IPS-15b (cell line): ENCODE data around the gene NPAS3.

ENCODE experiments used
- H3K27me3 ChIP-seq: one replicate; pipeline ENCODE4 v1.6.1; 2013; ENCODE audit warnings: low read length; ENCODE audit not compliant: control insufficient read depth, insufficient read depth
- H3K36me3 ChIP-seq: one replicate; pipeline ENCODE4 v1.6.1; 2013; ENCODE audit warnings: low read length; ENCODE audit not compliant: control insufficient read depth, insufficient read depth
- H3K4me1 ChIP-seq: one replicate; pipeline ENCODE4 v1.6.1; 2013; ENCODE audit warnings: mild to moderate bottlenecking, low read length; ENCODE audit not compliant: control insufficient read depth, insufficient read depth
- H3K4me3 ChIP-seq: one replicate; pipeline ENCODE4 v1.5.1; 2013; ENCODE audit warnings: low read depth, low read length
- H3K9ac ChIP-seq: one replicate; pipeline ENCODE4 v1.6.1; 2013; ENCODE audit warnings: low read depth, mild to moderate bottlenecking, low read length
- H3K9me3 ChIP-seq: one replicate; pipeline ENCODE4 v1.6.1; 2013; ENCODE audit warnings: mild to moderate bottlenecking, low read length; ENCODE audit not compliant: control insufficient read depth, insufficient read depth

NPAS3 gene

DNA sequence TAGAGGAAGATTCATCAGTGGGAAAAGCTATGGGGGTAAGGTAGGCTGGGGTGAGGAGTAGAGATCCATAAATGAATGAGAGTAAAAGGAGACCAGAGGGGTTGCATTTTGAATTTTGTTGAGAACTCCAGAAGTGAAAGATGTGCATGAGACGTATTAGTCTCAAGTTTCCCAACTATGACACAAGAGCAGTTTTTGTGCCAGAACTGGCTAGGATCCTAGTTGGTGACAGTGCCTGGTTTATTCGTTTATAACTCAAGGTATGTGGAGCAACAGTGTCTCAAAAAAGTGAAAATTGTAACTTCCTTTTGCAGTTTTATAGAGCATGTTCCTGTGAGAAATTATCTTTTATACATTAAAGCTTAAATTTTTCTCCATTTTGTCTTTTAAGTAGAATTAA lies 377.0 kb downstream of the NPAS3 start:
- Histone ChIP-seq H3K4me1 (no peaks in the 10 kb centered on the region), H3K27me3 (no peaks in the 10 kb centered on the region), H3K9ac (no peak overlapping the region), H3K9me3 (no peaks in the 10 kb centered on the region), H3K4me3 (no peak overlapping the region), H3K36me3 (no peaks in the 10 kb centered on the region)

DNA sequence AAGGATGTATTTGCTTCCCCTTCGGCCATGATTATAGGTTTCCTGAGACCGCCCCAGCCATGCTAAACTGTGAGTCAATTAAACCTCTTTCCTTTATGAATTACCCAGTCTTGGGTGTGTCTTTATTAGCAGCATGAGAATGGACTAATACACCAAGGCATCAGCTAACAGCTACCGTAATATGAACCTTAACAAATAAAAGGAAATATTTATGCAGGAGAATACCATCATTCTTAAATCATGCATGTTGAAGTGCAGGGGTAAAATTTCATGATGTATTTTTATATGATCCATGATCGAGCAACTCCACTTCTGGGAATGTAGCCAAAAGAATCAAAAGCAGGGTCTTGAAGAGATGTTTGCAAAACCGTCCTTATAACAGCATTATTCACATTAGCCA lies 379.0 kb downstream of the NPAS3 start:
- Histone ChIP-seq H3K9me3 (no peaks in the 10 kb centered on the region), H3K4me1 (no peaks in the 10 kb centered on the region), H3K4me3 (no peak overlapping the region), H3K27me3 (no peaks in the 10 kb centered on the region), H3K9ac (no peak overlapping the region), H3K36me3 (no peaks in the 10 kb centered on the region)

DNA sequence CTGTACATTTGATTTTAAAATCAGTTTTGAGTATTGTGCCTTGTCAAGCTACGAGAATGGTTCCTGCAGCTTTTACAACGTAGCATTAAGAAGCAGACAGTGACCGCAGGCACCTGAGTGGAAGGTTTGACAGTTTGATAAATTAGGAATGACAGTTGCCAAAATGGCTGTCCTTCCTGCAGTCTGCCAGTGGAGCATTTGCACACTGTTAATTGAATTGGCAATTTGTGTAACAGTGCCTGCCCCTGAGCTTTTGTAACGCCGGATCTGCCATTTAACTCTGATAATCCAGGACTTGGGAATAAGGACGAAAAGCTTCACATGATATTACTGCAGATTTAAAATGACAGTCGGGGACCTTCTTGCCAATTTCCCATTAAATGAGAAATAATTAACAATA lies 385.3 kb downstream of the NPAS3 start:
- Histone ChIP-seq H3K4me1 (no peaks in the 10 kb centered on the region), H3K27me3 (no peaks in the 10 kb centered on the region), H3K9me3 (no peaks in the 10 kb centered on the region), H3K9ac (no peak overlapping the region), H3K4me3 (no peak overlapping the region), H3K36me3 (no peaks in the 10 kb centered on the region)

DNA sequence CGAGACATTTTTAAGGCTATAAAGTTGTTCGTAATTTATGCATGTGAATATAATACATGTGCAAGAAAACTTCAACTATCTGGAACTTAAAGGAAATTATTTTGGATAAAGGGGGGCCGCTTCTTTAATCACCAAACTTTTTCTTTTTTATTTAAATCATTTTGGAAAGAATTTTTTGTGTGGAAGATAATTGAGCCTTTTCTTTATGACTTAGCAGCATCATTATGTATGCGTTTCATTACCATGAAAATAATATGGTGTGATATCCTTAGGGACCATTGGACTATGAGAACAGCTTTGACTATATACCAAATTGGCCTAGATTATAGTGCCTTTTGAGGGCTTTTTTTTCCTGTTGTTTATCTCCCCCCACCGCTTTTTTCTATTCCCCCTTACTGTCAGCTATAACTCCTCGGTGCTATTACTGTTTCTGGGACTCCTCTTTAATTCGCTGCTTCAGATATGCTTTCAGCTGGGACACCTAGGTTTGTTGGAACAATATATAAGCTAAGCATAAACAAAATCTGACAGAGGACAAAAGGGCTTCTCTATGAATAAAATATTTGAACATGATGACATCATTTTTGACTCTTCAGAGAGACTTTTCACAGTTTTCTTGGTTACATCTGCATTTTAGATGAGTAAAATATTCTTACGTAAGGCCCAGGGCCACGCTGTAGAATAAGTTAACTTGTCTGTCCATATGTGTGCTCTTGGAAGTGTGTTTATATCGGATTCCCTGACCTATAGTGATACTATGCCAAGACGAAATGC lies 392.7 kb downstream of the NPAS3 start:
- no peak overlapping the region for H3K4me3 ChIP-seq
- H3K9me3 ChIP-seq, result no peaks in the 10 kb centered on the region
- no peak overlapping the region for H3K9ac ChIP-seq
- H3K36me3 ChIP-seq, result no peaks in the 10 kb centered on the region
- H3K27me3 ChIP-seq, result no peaks in the 10 kb centered on the region
- H3K4me1 ChIP-seq, result no peaks in the 10 kb centered on the region

DNA sequence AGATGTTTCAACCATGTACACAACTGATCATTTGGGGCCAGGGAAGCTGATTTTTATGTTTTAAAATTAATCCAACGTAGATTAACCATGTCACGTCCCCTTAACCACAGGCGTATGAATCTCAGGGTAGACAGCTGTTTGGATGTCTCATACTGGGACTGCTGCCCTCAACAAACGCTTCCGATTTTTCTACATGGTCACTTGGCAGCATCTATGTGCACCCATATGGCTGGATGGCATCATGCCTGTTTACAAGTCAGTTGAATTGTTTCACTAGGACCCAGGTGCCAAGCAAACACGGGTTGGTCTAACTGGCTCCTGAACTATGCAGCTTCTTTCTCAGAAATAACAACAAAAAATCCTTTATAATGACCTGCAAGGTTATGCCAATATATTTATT lies 393.8 kb downstream of the NPAS3 start:
- no peaks in the 10 kb centered on the region for H3K27me3 ChIP-seq
- H3K36me3 ChIP-seq, result no peaks in the 10 kb centered on the region
- H3K4me1 ChIP-seq, result no peaks in the 10 kb centered on the region
- no peak overlapping the region for H3K4me3 ChIP-seq
- no peak overlapping the region for H3K9ac ChIP-seq
- no peaks in the 10 kb centered on the region for H3K9me3 ChIP-seq

DNA sequence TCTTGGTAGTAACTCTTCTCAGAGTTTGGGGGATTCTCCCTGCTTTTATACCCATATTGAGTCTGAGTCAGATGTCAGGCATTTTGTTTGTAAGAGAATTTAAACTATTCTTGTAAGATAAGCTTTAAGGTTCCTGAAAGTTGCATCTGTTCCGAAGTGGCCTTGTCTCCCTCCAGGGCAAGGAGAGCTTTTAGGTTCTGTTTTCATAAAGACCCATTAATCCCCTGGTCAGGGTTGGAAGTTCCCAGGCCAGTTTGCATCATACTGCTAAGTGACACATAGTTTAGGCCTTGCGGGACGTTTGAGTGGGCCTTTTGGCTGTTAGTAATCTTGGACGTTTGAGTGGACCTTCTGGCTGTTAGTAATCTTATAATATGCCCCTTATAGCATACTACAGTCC lies 396.7 kb downstream of the NPAS3 start:
- Histone ChIP-seq H3K27me3 (no peaks in the 10 kb centered on the region), H3K9me3 (no peaks in the 10 kb centered on the region), H3K4me1 (no peaks in the 10 kb centered on the region), H3K9ac (no peak overlapping the region), H3K36me3 (no peaks in the 10 kb centered on the region), H3K4me3 (no peak overlapping the region)

DNA sequence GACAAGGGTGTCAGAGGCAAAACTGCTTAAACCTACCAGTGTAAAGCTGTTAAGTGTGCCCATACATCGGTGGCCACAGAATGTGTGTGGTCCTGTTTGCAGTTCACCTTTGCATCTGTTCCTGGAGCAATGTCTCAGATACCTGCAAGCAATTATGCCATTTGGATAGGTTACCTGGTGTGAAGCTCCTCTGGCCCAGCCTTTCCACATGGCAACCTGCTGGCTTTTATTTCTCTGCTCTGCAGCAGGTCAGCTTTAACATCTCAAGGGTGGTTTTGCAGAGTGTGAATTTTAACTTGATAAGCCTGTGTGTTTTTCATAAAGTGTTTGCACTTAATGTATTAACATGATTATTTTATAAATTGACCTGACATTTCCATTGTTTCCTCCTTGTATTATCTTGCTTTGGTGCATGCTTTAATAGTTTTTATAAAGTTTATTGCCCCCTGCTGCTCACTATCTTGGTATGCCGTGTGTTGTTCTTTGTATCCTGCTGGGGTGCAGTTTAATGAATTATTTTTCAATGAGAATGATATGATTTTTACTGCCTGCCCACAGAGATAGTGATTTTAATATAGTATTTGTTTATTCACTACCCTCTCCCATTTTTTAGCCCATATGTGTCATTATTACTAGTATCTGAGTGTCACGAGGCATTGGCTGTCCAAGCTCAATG lies 403.8 kb downstream of the NPAS3 start:
- no peak overlapping the region for H3K9ac ChIP-seq
- no peaks in the 10 kb centered on the region for H3K27me3 ChIP-seq
- no peaks in the 10 kb centered on the region for H3K9me3 ChIP-seq
- no peaks in the 10 kb centered on the region for H3K36me3 ChIP-seq
- H3K4me1 ChIP-seq, result peaks cover 8% of the 10 kb centered on the region
- H3K4me3 ChIP-seq, result no peak overlapping the region

DNA sequence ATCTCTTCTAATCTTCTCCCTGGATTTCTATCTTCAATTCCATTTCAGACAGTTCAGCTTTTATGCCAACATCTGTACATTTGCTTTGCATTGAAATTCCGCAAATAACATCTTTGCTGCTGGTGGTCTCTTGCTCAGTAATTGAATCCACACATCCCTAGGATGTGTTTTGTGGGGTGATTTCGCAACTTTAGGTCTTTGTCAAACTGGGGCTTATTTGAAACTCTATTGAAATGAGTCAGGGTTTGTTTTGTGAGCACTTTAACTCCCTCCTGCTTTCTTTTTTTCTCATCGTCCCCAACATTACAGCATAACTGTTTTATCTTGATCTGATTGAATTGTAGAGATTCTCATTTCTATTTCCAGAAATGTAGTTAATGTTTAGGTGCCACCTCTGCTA lies 404.3 kb downstream of the NPAS3 start:
- no peak overlapping the region for H3K9ac ChIP-seq
- no peak overlapping the region for H3K4me3 ChIP-seq
- no peaks in the 10 kb centered on the region for H3K27me3 ChIP-seq
- no peaks in the 10 kb centered on the region for H3K9me3 ChIP-seq
- peaks cover 8% of the 10 kb centered on the region for H3K4me1 ChIP-seq
- H3K36me3 ChIP-seq, result no peaks in the 10 kb centered on the region

DNA sequence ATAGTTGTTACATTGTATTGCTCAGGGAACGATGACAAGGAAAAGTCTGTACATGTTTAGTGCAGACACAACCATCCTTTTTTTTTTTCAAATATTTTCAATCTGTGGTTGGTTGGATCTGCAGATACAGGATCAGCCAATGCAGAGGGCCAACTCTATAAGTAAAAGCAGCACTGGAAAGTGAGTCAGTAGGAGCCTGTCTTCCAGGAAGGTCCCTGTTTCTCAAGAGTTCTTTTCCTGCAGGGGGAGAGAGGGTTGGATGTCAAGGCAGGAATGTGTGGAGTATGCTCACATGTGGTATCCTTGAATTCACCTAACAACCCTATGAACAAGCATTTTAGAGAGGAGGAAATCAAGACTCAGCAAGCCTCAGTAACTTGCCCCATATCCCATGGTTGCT lies 409.1 kb downstream of the NPAS3 start:
- H3K9me3 ChIP-seq, result no peaks in the 10 kb centered on the region
- no peaks in the 10 kb centered on the region for H3K27me3 ChIP-seq
- H3K4me3 ChIP-seq, result no peak overlapping the region
- H3K9ac ChIP-seq, result no peak overlapping the region
- H3K36me3 ChIP-seq, result no peaks in the 10 kb centered on the region
- H3K4me1 ChIP-seq, result peaks cover 14% of the 10 kb centered on the region

DNA sequence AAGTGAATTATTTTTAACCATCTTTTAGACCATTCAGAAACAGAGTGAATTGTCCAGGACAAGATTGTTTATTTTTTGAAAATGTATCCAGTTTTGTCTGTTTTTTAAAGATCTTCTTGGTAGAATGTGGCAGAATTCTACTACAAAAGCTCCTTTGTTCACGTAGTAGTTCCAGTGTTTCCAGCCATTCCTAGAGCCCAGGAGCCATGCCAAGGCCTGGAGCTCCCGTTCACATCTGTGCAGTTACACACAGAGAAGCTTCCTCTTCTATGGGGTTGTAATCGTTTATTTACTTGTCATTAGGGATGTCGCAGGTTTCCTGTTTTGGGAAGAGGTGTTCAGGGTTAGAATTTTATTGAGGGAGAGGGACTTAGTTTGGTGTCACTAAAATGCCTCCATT lies 409.8 kb downstream of the NPAS3 start:
- no peaks in the 10 kb centered on the region for H3K36me3 ChIP-seq
- peaks cover 8% of the 10 kb centered on the region for H3K4me1 ChIP-seq
- no peaks in the 10 kb centered on the region for H3K27me3 ChIP-seq
- H3K4me3 ChIP-seq, result no peak overlapping the region
- no peaks in the 10 kb centered on the region for H3K9me3 ChIP-seq
- no peak overlapping the region for H3K9ac ChIP-seq

DNA sequence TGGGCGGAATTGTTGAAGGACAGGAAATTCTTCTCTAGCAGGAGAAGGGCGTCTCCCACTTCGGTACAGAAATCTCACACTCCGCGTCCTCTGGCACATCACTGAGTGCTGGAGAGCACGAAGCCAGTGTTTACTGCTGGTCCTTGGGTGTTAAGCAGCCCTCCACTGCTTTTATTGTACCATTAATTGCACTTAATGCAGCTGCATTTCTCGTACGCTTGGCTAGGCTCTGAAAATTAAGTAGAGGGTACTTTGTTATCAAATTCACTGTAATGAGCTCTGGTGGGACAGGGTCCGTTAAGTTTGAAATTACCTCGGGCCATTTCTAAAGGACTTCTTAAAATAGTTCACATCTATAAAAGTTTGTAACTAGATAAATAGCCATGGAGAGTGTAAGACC lies 411.2 kb downstream of the NPAS3 start:
- Histone ChIP-seq H3K9me3 (no peaks in the 10 kb centered on the region), H3K4me3 (no peak overlapping the region), H3K9ac (no peak overlapping the region), H3K36me3 (no peaks in the 10 kb centered on the region), H3K4me1 (peaks cover 8% of the 10 kb centered on the region), H3K27me3 (no peaks in the 10 kb centered on the region)

DNA sequence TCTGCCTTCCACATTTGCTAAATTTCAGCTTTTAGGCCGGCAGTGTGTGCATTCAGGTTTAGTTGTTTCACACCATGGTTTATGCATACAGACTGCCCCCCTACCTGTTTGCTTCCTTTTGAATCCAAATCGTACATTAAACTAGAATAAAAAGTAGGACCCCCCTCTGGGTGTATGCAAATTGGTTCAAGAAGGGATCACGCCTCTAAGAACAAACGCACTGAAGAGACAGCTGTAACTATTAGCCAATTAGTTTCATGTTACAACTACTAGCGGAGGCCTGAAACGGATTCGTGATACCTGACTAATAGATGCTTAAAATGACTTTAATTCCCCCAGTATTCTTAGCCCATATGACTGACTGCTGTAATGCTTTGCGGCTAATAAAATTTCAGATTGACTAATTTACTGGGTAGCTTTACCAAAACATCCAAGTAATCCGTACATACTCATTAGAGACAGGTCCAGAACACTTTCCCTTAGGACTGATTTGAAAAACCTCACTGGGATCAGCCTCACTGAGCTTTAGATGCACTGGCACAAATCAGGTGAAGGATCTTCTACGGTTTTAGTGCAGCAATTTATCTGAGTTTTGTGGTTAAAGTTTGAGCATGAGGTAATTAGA lies 411.8 kb downstream of the NPAS3 start:
- no peaks in the 10 kb centered on the region for H3K9me3 ChIP-seq
- no peak overlapping the region for H3K4me3 ChIP-seq
- peaks cover 8% of the 10 kb centered on the region for H3K4me1 ChIP-seq
- H3K9ac ChIP-seq, result no peak overlapping the region
- no peaks in the 10 kb centered on the region for H3K36me3 ChIP-seq
- no peaks in the 10 kb centered on the region for H3K27me3 ChIP-seq
